Pulmonary artery endothelial cell (primary cell): Measurements from ENCODE around the gene TSPAN2. TPM values are rescaled to one million over a fixed set of nuclear protein-coding genes. Genes with fewer than 3 reads are reported as not detected.

ENCODE experiments used
- DNase-seq: peaks from one replicate; pipeline ENCODE4 v3.0.0-alpha.2; 2011; ENCODE audit warnings: low read depth, low spot score
- total RNA-seq: library from RNA; depleted of rRNA; stranded (reverse); fragments of >200 nt; gene quantifications from 2 replicates; pipeline ENCODE4 v1.2.3, GENCODE V29; 2014

The TSPAN2 gene
- total RNA-seq, 1 donor from 2014 or later: 0.86 TPM

GRCh38 chr1:115114308-115114707 is 25.0 kb upstream of the TSPAN2 start:
- DNase-seq: no peak

DNA sequence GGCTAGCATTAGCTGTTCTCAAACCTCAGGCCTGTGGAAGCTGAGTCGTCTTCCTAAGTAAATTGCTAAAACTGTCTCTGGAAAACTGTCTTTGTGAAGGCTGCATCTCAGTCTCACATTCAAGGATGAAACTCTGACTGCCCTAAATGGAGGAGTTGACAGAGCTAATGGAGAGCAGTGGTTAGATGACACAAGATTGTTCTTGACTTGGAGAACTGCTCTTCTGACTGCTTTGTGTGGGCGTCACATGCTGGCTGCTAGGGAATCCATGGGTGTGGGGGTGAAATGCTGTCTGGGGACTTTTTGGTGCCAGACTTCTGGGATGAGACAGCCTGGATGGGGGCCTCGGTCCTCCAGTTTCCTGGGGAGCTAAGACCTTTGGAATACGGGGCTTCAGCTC is 24.5 kb upstream of the TSPAN2 start:
- no peak for DNase-seq

- DNase-seq: no peak
Observed at GRCh38 chr1:115112496-115113375, 23.4 kb upstream of the TSPAN2 start.

DNA sequence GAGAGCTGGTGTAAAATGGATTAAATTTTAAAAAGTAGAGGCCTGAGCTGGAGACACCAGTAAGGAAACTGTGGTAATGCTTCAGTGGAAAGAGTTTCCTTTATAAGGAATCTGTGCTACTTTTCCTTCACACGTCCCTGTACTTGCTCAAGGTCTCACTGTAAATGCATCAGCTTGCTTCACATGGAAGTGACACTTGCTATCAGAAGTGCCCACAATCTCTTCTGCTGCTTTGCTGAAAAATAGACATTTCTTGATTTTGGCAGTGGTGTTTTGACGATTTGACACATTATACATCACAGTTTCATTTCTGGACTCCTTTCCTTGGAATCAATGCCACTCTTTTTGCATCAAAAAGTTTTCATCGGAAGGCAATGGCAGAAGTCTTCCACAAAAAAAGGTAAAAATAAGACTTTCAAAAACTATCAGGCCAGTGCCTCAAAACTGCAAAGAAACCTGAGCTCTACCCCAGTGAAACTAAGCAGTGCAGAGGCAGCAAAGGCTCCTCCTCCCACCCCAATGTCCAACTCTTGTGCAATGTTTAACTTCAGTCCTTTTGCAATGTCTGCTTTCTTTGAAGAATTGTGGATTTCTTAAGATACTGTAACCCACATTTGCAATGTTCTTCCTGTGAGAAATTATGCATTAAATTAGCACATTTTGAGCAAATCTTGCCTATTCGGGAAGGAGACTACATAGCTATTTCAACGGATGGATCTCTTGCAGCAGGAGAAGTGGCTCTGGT is 18.4 kb upstream of the TSPAN2 start:
- no peak for DNase-seq

DNA sequence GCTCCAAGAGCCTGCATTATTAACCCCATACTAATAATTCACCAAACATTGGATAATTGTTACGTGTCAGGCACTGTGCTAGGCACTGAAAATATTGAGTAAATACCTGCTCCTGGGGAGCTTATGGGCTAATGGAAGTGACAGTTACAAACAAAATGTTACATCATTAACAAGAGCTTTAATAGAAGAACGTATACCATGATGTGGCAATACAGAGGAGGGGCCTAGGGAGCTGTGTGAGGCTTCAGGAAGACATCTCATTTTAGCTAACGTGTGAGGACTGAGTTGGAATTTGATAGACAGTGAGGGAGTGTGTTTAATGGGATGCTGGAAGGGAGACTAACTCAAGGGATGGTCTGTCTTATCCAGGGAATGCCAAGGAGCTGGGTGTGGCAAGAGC is 16.5 kb upstream of the TSPAN2 start:
- DNase-seq: no peak

DNA sequence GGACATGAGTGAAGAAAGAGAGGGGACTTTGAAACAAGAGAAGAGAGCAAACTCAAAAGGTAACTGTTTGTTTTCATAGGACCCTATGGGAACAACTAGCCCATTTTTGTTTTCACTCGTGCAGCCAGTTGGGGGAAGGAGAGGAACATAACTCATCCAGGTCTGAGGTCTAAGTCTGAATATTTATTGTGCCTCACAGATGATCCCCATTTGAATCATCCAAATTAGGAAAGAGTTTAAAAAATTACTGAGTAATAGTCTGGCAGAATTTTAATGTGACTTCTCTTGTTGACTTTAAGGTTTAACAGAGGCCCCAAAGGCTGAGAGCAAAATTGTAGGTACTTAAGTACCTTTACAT is 10.4 kb upstream of the TSPAN2 start:
- no peak for DNase-seq

- DNase-seq: peak; percentile 39
Observed at GRCh38 chr1:115098979-115099692, 9.8 kb upstream of the TSPAN2 start.

DNA sequence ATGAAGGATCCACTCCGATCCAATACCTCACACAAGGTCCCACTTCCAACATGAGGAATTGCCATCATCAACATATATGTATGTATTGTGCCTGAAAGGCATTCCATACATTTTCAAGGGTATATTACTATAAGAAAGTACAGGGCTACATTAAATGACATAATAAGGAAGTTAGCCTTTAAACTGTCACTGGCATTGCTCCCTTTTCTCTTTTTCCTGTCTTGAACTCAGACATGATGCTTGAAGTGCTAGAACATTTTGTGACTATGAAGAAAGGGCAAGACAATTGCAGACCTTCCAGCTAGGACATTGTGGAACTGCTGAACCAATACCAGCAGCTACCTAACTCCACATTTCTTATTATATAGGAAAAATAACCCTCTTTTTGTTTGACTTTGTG is 2.9 kb upstream of the TSPAN2 start:
- no peak for DNase-seq

GRCh38 chr1:115091572-115091971 is 2.3 kb upstream of the TSPAN2 start:
- no peak for DNase-seq

GRCh38 chr1:115090956-115091355 is 1.7 kb upstream of the TSPAN2 start:
- DNase-seq: no peak

- no peak for DNase-seq
Observed at GRCh38 chr1:115090540-115090939, 1.2 kb upstream of the TSPAN2 start.

GRCh38 chr1:115090186-115090490 is 835 bp upstream of the TSPAN2 start:
- DNase-seq: no peak

DNA sequence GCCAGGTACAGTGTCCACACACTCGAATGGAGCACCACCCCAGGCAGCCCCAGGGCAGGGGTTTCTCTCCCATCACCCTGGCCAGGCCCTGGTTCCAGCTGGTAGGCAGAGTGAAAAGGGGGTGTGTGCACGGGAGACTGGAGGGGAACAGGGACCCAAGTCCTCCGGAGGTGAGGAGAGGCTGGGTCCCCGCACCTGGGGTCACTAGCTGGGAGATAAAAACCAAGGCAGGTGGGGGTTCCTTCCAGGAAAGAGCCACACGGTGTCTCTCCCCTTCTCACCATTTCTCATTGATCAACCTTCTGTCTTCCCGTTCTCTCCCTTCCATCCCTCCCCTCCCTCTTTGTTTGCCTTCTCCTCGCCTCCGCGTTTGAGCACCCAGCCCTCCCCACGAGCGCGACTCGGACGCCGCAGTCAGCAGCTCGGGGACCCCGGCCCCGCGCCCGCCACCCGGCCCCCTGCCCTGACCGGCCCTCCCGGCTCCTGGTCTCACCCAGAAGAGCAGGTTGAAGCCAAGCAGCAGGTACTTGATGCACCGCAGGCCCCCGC is 358 bp downstream of the TSPAN2 start:
- DNase-seq: no peak

- no peak for DNase-seq
Observed at GRCh38 chr1:115088115-115088778, 1.1 kb downstream of the TSPAN2 start.

GRCh38 chr1:115086176-115086830 is 3.0 kb downstream of the TSPAN2 start:
- no peak for DNase-seq

DNA sequence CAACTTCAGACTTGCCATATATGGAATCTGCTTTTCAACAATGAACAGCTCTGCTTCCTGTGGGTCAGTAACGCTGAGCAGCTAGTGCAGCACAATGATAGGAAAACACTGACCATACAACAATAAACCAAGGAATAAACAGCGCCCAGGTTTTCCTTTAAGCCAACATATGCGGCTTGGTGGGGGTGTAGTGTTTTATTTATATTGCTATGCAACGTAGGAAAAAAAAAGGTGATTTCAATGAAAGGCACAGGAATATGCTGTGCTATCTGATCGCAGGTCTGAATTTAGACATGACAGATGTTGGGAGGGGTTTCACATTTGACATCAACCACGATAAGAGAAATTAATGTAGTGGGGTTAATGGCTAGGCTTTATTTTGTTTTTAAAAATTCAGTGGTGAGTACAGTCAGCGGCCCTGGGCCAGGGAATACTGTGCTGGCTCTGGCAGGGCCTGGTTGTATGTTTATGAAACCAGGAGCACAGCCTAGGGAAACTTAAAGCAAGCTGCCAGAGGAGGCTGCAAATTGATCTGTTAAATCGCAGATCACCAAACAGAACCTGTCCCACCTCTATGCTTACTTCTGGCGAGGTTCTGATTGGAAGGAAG is 4.3 kb downstream of the TSPAN2 start:
- DNase-seq: peak; percentile 43

GRCh38 chr1:115082949-115083348 is 6.4 kb downstream of the TSPAN2 start:
- DNase-seq: no peak

- no peak for DNase-seq
Observed at GRCh38 chr1:115078708-115079107, 10.6 kb downstream of the TSPAN2 start.

- no peak for DNase-seq
Observed at GRCh38 chr1:115077984-115078330, 11.3 kb downstream of the TSPAN2 start.

DNA sequence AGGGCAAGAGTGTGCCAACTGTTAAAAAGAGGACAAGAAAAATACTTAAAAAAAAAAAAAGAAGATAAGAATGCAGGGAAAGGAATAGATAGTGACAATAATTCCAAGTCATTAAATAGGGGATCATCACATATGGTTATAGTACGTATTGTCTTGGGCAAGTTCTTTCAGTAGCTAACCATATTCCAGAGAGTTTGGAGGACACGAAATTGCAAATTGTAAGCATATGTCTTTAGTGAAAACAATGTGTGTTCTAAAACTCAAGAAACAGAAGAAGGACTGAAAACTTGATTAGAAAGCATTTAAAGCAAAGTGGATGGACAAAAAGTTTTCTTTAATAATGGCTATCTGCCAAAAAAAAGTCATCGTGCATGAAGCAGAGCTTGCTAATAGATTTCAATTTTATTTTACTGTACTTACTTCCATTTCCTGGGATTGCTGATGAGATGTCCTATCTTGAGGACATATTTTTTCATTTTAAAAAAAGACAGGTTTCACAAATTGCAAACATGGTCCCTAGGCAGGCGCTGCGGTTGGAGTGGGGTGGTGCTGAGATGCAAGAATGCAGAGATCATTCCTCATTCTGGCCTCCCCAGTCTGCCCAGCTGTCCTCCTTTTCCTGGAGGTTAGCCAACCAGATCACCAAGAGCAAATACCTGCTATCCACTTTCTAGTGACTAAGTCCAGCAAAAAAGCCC is 11.9 kb downstream of the TSPAN2 start:
- no peak for DNase-seq
